OCI-LY1 (cell line): ENCODE measurements around the gene TTLL10.

Experiments
- EZH2 ChIP-seq: fragments of 200-600 bp; sonication (generic), shearing (Covaris generic); IDR thresholded peaks from 2 replicates; pipeline ENCODE4 v1.8.0; 2017; ENCODE audit warnings: borderline replicate concordance, mixed run types, mild to moderate bottlenecking, antibody characterized with exemption, low read length, moderate library complexity, mixed read lengths
- TF ChIP-seq, protein P1 (sequence below): fragments of 200-600 bp; sonication (generic), shearing (Covaris generic); IDR thresholded peaks from 2 replicates; pipeline ENCODE4 v1.5.1; 2017; ENCODE audit warnings: mild to moderate bottlenecking, antibody characterized with exemption, low read length, moderate library complexity, mixed read lengths

DNA sequence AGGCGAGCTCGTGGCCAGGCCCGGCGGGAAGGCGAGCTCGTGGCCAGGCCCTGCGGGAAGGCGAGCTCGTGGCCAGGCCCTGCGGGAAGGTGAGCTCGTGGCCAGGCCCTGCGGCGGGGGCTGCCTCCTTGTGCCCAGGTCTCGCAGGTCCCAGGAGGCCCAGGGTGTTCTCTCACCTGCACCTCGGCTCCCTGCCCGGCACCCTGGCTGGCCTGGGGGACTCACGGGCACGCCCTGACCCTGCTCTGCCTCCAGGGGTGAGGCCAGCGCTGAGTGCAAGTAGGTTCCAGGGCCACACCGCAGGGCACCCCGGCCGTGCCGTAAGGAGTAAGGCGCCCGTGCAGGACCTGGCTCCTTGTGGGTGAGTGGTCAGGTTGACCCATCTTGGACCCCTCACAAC, 53.7 kb downstream of the TTLL10 start:
- TF ChIP-seq, protein P1, sequence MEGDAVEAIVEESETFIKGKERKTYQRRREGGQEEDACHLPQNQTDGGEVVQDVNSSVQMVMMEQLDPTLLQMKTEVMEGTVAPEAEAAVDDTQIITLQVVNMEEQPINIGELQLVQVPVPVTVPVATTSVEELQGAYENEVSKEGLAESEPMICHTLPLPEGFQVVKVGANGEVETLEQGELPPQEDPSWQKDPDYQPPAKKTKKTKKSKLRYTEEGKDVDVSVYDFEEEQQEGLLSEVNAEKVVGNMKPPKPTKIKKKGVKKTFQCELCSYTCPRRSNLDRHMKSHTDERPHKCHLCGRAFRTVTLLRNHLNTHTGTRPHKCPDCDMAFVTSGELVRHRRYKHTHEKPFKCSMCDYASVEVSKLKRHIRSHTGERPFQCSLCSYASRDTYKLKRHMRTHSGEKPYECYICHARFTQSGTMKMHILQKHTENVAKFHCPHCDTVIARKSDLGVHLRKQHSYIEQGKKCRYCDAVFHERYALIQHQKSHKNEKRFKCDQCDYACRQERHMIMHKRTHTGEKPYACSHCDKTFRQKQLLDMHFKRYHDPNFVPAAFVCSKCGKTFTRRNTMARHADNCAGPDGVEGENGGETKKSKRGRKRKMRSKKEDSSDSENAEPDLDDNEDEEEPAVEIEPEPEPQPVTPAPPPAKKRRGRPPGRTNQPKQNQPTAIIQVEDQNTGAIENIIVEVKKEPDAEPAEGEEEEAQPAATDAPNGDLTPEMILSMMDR = no peak
- TF ChIP-seq EZH2 = no peak
